NCI-H2227 (cell line): Measurements from ENCODE around the gene FARSB.
"Not testable (repeated sequence)": the region's sequence is repeated elsewhere in the genome, so short reads cannot be mapped to it uniquely, and the experiment has no call there.

ENCODE experiments used
- DNase-seq: peaks from one replicate; lab custom pipeline; 2025; ENCODE audit not compliant: unreplicated experiment; lab: John Stamatoyannopoulos, UW

Gene FARSB

DNA sequence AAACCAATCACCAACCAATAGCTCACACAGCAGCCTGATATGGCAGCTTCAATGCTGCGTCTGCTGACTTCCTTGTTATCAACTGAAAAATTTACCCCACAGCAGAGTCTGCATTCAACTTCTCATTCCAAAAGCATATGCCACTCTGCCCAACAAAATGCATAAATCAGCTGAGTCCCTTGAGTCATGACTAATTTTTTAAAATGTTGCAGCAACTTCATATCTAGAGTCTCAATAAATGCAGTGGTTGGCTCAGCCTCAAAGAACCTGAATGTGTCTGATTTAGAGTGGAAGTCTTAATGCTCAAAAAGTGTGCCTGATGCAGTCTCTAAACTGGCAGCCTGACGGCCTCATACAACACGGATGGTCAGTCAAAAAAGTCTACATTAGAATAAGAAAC lies 46.5 kb downstream of the FARSB start:
- no peak for DNase-seq

- DNase-seq = no peak
Measured at GRCh38 chr2:222608081-222608480, 47.8 kb downstream of the FARSB start.

DNA sequence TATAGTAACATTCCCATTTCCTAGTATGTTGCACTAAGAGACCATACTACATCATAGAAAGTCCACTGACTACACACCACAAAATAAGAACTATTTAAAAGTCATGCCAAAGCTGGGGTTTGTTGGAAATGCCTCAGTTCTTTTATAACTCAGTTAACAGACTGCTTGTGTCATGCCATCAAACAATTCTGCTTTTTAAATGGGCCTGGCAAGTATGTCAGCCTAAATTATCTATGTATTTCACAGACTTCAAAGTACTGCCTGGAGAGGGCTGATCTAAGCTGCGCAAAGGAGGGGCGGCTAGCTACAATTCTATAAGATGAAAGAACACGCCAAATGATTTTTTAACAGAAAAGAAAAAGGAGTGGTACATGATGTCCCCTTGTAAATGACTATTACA lies 49.6 kb downstream of the FARSB start:
- DNase-seq = no peak

DNA sequence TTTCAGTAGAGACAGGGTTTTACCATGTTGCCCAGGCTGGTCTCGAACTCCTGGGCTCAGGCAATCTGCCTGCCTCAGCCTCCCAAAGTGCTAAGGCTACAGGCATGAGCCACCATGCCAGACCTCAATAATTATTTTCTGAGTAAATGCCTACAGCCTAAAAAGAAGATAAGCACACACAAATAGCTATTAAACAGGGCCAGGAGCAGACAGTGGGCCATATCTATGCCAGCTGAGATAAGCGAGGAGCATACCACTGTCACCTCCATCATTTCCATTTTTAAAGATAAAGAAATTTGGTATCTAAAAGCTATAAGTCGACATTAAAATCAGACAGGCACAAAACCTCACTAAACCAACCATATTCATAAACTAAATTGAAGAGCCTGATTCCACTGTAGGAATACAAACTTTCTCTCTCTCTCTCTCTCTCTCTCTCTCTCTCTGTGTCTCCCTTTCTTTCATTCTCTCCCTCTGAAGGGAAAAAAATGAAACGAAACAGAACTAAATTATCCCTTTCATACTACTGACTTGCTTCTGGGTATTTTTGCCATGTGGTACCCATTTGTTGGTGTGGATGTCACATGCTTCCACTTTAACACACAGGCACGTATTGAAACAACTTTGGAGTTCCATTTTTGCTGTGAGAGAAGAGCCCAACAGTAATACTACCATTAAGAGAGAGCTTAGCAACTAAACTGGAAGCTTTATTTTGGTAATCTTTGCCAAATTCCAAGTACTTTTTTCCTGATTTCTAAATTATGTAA lies 51.0 kb downstream of the FARSB start:
- no peak for DNase-seq

GRCh38 chr2:222603501-222603900 lies 52.4 kb downstream of the FARSB start:
- DNase-seq = no peak

DNA sequence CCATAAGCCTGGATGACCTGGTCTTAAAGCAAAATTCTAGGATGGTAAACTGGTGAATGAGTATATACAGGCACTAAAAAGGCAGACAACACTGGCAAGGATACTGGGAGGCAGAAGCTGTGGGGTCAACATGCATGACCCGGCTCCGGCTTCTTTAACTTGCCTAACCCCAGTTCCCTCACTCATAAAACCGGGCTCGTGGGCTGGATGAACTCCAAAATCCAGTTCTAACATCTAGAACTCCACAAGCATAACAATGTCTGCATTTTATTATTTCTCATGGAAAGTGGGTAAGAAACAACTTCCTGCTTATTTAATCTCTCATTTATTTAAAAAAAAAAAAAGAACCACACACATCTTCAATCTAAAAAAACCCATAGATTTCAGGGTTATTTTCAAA lies 57.3 kb downstream of the FARSB start:
- no peak for DNase-seq

- DNase-seq = no peak
Measured at GRCh38 chr2:222595581-222595980, 60.3 kb downstream of the FARSB start.

DNA sequence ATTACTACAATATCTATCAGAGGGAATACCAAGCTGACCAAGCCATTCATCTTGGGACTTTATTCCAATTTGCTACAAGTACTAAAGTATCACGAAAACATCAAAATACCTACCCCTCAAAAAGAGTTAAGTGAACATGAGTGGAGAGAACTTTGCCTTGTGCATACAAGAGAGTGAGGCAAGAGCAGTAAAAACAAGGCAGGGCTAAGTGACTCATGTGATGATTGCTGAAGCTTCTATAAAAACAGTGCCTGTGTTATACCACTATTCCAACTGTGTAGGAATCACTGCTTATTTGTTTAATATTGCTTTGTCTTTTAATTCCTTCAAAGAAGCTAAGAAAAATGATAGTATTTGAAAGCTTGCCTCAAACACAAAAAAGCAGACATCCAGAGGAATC lies 61.2 kb downstream of the FARSB start:
- no peak for DNase-seq

GRCh38 chr2:222592176-222592575 lies 63.7 kb downstream of the FARSB start:
- no peak for DNase-seq

GRCh38 chr2:222591661-222592060 lies 64.2 kb downstream of the FARSB start:
- no peak for DNase-seq

GRCh38 chr2:222584589-222584988 lies 71.3 kb downstream of the FARSB start:
- DNase-seq = not testable (repeated sequence)

GRCh38 chr2:222582928-222583327 lies 73.0 kb downstream of the FARSB start:
- DNase-seq = no peak

- no peak for DNase-seq
Measured at GRCh38 chr2:222577341-222577740, 78.6 kb downstream of the FARSB start.

DNA sequence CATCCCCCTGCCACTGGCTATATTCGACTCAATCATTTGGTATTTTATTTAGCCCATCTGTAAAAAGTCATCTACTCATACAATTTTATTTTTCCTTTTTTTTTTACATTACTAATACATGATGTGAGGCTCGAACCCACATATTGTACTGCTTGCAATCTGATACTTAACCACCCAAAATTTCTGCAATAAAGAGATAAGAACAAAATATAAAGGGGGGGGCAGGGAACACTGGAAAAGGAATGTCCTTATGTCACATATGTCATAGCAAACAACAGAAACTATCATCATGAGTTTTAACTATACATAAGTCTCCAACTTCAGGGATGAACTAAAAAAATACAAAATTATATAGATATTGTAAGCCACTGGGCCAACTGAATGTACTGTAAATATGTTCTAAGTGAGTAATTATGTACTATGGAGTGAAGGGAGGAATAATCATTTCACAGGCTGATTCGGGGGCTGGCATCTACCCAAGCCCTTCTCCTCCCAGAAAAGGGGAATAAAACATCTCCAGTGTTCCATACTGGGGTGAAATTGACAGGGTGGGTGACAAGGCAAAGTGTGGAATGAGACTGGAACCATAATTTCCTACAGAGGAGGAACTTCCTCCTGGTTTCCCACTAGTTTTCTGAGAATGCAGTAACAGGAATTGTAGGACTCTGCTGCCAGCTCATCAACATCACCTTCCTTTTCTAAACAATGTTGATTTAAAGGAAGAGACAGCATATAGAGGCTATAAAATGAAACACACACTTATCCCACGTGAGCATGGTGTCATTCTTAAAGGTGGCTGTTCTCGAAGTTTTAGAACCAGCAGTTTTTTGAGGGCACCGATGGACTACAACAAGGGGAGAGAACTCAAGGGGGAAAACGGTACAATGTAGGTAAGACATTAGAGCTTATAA lies 79.5 kb downstream of the FARSB start:
- DNase-seq = no peak

- no peak for DNase-seq
Measured at GRCh38 chr2:222575618-222576017, 80.3 kb downstream of the FARSB start.

DNA sequence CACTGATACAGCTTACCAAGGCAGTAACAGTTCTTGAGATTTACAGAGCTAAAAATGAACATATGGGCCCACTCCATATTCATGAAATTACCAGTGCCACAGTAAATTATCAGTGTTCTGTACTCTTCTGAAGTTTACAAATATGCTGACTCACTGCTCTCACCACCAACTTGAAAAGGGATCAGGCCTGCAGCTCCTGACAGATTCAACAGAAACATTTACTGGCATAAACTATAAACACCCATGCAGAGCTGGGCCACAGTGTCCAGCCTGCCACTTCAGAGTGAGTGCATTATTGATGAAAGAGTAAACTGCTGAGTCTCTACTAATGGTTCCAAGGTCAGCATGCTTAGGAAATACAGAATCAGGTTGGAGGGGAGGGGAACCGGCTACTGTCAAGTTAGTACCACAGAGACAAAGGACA lies 83.1 kb downstream of the FARSB start:
- no peak for DNase-seq

DNA sequence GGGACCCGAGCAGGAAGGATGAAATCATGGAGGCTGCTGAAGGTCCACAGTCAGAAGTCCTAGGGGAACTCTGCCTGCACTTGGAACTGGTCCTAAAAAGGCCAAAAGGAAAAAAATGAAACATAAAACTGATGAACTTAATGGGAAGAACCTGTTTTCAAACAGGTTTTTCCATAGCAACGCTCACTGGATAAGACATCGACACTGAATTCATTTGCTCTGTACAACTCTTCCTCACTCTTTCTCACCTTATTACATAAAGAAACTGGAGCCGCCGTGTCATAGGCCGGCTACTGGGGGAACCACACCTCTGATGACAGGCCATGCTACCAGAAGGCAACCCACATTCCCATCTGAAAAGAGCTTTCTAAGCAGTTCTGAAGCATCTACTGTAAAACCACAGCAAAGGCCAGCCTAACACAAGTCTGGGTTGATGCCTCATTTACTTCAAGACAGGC lies 83.6 kb downstream of the FARSB start:
- DNase-seq = no peak

- no peak for DNase-seq
Measured at GRCh38 chr2:222569826-222570225, 86.1 kb downstream of the FARSB start.

DNA sequence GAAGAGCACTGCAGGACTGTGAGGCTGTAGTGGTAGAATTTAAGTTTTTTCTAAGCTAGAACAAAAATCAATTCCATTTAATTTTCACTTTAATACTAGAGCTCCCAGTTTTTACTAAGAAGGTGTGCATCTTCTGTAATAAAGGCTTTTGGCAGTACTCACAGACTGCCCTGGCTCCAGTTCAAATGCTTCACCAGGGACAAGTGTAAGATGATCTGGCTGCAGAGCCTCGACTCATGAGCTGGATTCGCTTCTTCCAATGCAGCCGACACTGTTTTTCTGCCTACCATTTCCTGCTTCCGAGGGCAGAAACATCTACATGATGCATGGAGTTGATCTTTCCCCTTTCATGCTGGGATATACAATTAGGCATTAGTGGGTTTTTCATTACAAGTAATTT lies 87.0 kb downstream of the FARSB start:
- no peak for DNase-seq

DNA sequence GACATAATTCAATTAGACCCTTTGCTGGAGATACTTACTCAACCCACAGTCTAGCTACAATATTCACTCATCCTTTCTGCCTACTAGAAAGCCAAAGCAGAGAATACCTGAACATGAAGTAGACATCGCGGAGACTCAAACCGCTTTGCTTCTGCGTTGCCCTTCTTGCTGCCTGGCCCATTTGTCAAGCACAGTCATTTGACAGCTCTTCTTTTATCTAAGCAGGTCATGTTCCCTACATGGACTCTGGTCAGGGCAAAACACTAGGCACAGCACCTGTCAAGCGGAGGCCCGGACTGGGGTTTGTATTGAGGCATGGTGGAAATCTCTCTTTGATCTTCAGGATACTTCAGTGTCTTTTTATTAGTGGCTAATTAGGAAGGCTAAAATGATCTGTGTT lies 89.7 kb downstream of the FARSB start:
- no peak for DNase-seq

- DNase-seq = no peak
Measured at GRCh38 chr2:222563936-222564335, 92.0 kb downstream of the FARSB start.

DNA sequence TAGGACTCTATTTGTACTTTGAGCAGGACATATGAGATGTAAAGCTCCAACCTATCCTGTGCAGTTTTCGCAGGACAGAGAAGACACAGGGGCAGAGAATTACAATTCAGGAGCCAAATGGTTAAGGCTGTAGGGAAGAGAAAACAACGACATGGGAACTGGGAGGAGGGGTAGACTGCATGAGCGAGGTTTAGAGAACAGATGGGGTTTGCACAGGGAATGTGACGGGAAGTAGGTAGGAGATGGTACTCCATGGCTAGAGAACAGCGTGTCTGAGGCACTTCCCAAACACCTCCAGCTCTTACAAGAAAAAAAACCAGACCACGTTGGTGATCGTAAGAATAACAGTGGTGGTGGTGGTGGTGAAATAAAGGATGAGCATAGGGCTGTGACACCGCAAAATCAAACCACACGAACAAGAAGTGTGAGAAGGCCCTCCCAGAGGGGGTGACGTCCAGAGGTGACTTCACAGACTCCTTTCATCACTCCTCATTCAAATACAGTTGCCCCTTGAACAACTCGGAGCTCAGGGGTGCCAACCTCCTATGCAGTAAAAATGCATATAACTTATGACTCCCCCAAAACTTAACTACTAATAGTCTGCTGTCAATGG lies 92.7 kb downstream of the FARSB start:
- DNase-seq = no peak
